ENCODE data around the gene CALM3.

Gene CALM3

GRCh38 chr19:46639358-46640182 is 38.4 kb downstream of the CALM3 start:
- DNase-seq = no peak

GRCh38 chr19:46640656-46641055 is 39.5 kb downstream of the CALM3 start:
- no peak for DNase-seq

- DNase-seq = no peak
Measured at GRCh38 chr19:46644720-46645119, 43.6 kb downstream of the CALM3 start.

GRCh38 chr19:46646402-46646801 is 45.3 kb downstream of the CALM3 start:
- no peak for DNase-seq

- no peak for DNase-seq
Measured at GRCh38 chr19:46648060-46648960, 47.2 kb downstream of the CALM3 start.

- no peak for DNase-seq
Measured at GRCh38 chr19:46648961-46649960, 48.1 kb downstream of the CALM3 start.

GRCh38 chr19:46650445-46650844 is 49.3 kb downstream of the CALM3 start:
- no peak for DNase-seq

GRCh38 chr19:46654621-46655152 is 53.6 kb downstream of the CALM3 start:
- no peak for DNase-seq

GRCh38 chr19:46656541-46656940 is 55.4 kb downstream of the CALM3 start:
- DNase-seq = no peak

GRCh38 chr19:46659151-46660007 is 58.2 kb downstream of the CALM3 start:
- no peak for DNase-seq

GRCh38 chr19:46660008-46660517 is 58.9 kb downstream of the CALM3 start:
- DNase-seq = no peak
